HepG2 (cell line): ENCODE results near the gene DNAJB2. TPM values are rescaled to one million over a fixed set of nuclear protein-coding genes. Genes with fewer than 3 reads are reported as not detected.

Experiments used
- ATAC-seq: fragments of 200-7000 bp; cut with Tn5 transposase; 3 replicates; pipeline ENCODE4 v1.9.1; 2020; ENCODE audit warnings: mild to moderate bottlenecking, moderate library complexity
- BruUV-seq: library from RNA; stranded (reverse); fragments of 400-500 nt; replicated peaks from 2 replicates; lab custom pipeline; 2021; lab: Mats Ljungman, UMichigan
- CTCF ChIA-PET: fragments of 300-600 bp; formaldehyde crosslinking; extraction: SDS; loops from one replicate; lab custom pipeline; 2021; ENCODE audit warnings: low total read pairs, inconsistent platforms, low intra/inter-chr PET ratio; lab: Yijun Ruan, JAX
- POLR2A ChIA-PET: fragments of 350-600 bp; sonication (Branson Sonifier 250); formaldehyde crosslinking; loops from one replicate; lab custom pipeline; 2020; ENCODE audit warnings: antibody characterized with exemption, inconsistent platforms; lab: Yijun Ruan, JAX
- DNase-seq: peaks from one replicate; pipeline ENCODE4 v3.0.0-alpha.2; 2015; ENCODE audit warnings: low spot score
- FAIRE-seq: peaks from 3 replicates; lab custom pipeline; 2011; peaks lifted over from hg19 to GRCh38; lab: Jason Lieb, UNC
- H2AFZ ChIP-seq: one replicate; pipeline ENCODE4 v1.6.1; 2011; ENCODE audit warnings: low read length, inconsistent platforms
- H3K27ac ChIP-seq: fragments of 300-600 bp; 3 replicates; pipeline ENCODE4 v1.8.0; 2011; ENCODE audit warnings: mixed run types, mild to moderate bottlenecking, mixed read lengths, low read length, inconsistent platforms; ENCODE audit not compliant: insufficient read depth; ENCODE audit errors: extremely low read length
- H3K27me3 ChIP-seq, 2 experiments: fragments of 200-600 bp in 1 of 2; 2 replicates in 1 of 2; 3 replicates in 1 of 2; pipeline versions ENCODE4 v1.6.0 to v1.8.0; 2011; ENCODE audit warnings: low read length in 2 of 2, mild to moderate bottlenecking in 2 of 2, moderate library complexity in 2 of 2, inconsistent platforms in 1 of 2; ENCODE audit not compliant: insufficient read depth in 2 of 2, control insufficient read depth in 1 of 2
- H3K36me3 ChIP-seq, 2 experiments: fragments of 200-600 bp in 1 of 2; replicated peaks in 1 of 2; 2 replicates in 1 of 2; 3 replicates in 1 of 2; pipeline versions ENCODE4 v1.5.1 to v1.8.0; 2011; ENCODE audit warnings: low read length in 2 of 2, inconsistent platforms in 1 of 2; ENCODE audit not compliant: insufficient read depth in 2 of 2, control insufficient read depth in 1 of 2
- H3K4me1 ChIP-seq: 2 replicates; pipeline ENCODE4 v1.5.1; 2012; ENCODE audit warnings: low read length, inconsistent platforms; ENCODE audit not compliant: insufficient read depth
- H3K4me2 ChIP-seq: 2 replicates; pipeline ENCODE4 v1.6.0; 2011; ENCODE audit warnings: low read depth, low read length, inconsistent platforms
- H3K4me3 ChIP-seq, 3 experiments: fragments of 200-600 bp in 1 of 3; sonication (generic), shearing (Covaris generic) in 1 of 3; replicated peaks in 1 of 3; 2 replicates each; pipeline ENCODE4 v1.5.1; 2011 to 2016; ENCODE audit warnings: low read length in 3 of 3, inconsistent platforms in 2 of 3, low read depth in 2 of 3, mild to moderate bottlenecking in 2 of 3, control low read depth in 1 of 3, mixed read lengths in 1 of 3; ENCODE audit not compliant: insufficient read depth in 1 of 3
- H3K79me2 ChIP-seq: one replicate; pipeline ENCODE4 v1.6.1; 2011; ENCODE audit warnings: low read length, inconsistent platforms; ENCODE audit not compliant: insufficient read depth
- H3K9ac ChIP-seq: 2 replicates; pipeline ENCODE4 v1.6.0; 2011; ENCODE audit warnings: mild to moderate bottlenecking, low read depth, low read length, inconsistent platforms; ENCODE audit not compliant: insufficient read depth
- H3K9me3 ChIP-seq: 2 replicates; pipeline ENCODE4 v1.5.1; 2012; ENCODE audit warnings: mild to moderate bottlenecking, low read length
- H4K20me1 ChIP-seq: 2 replicates; pipeline ENCODE4 v1.6.0; 2011; ENCODE audit warnings: inconsistent platforms, mild to moderate bottlenecking, low read length, moderate library complexity; ENCODE audit not compliant: insufficient read depth
- ATM ChIP-seq: fragments of 450-650 bp; IDR thresholded peaks from 2 replicates; pipeline ENCODE4 v1.7.1; 2017; ENCODE audit warnings: mild to moderate bottlenecking, borderline replicate concordance
- CREM ChIP-seq, 2 experiments: sonication (generic) in 1 of 2; formaldehyde crosslinking in 1 of 2; IDR thresholded peaks; 2 replicates each; pipeline versions ENCODE4 v1.4.0 to v1.6.1; 2016 to 2020; ENCODE audit warnings: antibody characterized with exemption in 1 of 2, mild to moderate bottlenecking in 1 of 2, missing genetic modification reagents in 1 of 2
- GZF1 ChIP-seq: sonication (generic); formaldehyde crosslinking; IDR thresholded peaks from 2 replicates; pipeline ENCODE4 v1.5.1; 2020; ENCODE audit warnings: mild to moderate bottlenecking, missing genetic modification reagents
- HNF4A ChIP-seq: sonication (generic); formaldehyde crosslinking; IDR thresholded peaks from 2 replicates; pipeline ENCODE4 v1.4.0; 2020; ENCODE audit warnings: missing genetic modification reagents
- KLF6 ChIP-seq: IDR thresholded peaks from 2 replicates; pipeline ENCODE4 v1.8.0; 2016; ENCODE audit warnings: missing biosample characterization, missing genetic modification reagents
- LBX2 ChIP-seq: sonication (generic); formaldehyde crosslinking; IDR thresholded peaks from 2 replicates; pipeline ENCODE4 v1.5.0; 2020; ENCODE audit warnings: missing genetic modification reagents, mild to moderate bottlenecking, borderline replicate concordance
- SKI ChIP-seq: fragments of 450-650 bp; IDR thresholded peaks from one replicate; pipeline ENCODE4 v1.6.1; 2018; ENCODE audit warnings: mild to moderate bottlenecking; ENCODE audit not compliant: partially characterized antibody
- SMAD9 ChIP-seq: sonication (generic); formaldehyde crosslinking; IDR thresholded peaks from 2 replicates; pipeline ENCODE4 v1.5.1; 2020; ENCODE audit warnings: mild to moderate bottlenecking, missing genetic modification reagents
- ZFP62 ChIP-seq: sonication (generic); formaldehyde crosslinking; IDR thresholded peaks from 2 replicates; pipeline ENCODE4 v1.4.0; 2020; ENCODE audit warnings: missing genetic modification reagents
- ZNF121 ChIP-seq: sonication (generic); formaldehyde crosslinking; IDR thresholded peaks from 2 replicates; pipeline ENCODE4 v1.5.0; 2020; ENCODE audit warnings: mild to moderate bottlenecking, missing genetic modification reagents
- ZNF234 ChIP-seq: sonication (generic); formaldehyde crosslinking; conservative IDR thresholded peaks from 2 replicates; pipeline ENCODE4 v1.5.1; 2020; ENCODE audit warnings: mild to moderate bottlenecking, missing genetic modification reagents
- ZNF235 ChIP-seq: sonication (generic); formaldehyde crosslinking; IDR thresholded peaks from 2 replicates; pipeline ENCODE4 v1.8.1; 2023; ENCODE audit warnings: mild to moderate bottlenecking, missing genetic modification reagents, borderline replicate concordance
- ZNF256 ChIP-seq: sonication (generic); formaldehyde crosslinking; conservative IDR thresholded peaks from 2 replicates; pipeline ENCODE4 v1.4.0; 2020; ENCODE audit warnings: missing genetic modification reagents
- ZNF343 ChIP-seq: sonication (generic); formaldehyde crosslinking; IDR thresholded peaks from 2 replicates; pipeline ENCODE4 v1.4.0; 2020; ENCODE audit warnings: mild to moderate bottlenecking, missing genetic modification reagents
- ZNF431 ChIP-seq: sonication (generic); formaldehyde crosslinking; IDR thresholded peaks from 2 replicates; pipeline ENCODE4 v1.9.0; 2022; ENCODE audit warnings: missing genetic modification reagents, low read depth, mild to moderate bottlenecking, borderline replicate concordance
- ZNF556 ChIP-seq: sonication (generic); formaldehyde crosslinking; IDR thresholded peaks from 2 replicates; pipeline ENCODE4 v1.4.0; 2020; ENCODE audit warnings: mild to moderate bottlenecking, missing genetic modification reagents, borderline replicate concordance
- ZNF589 ChIP-seq: sonication (generic); formaldehyde crosslinking; conservative IDR thresholded peaks from 2 replicates; pipeline ENCODE4 v1.8.0; 2022; ENCODE audit warnings: mild to moderate bottlenecking, moderate library complexity, missing genetic modification reagents
- ZNF839 ChIP-seq: sonication (generic); formaldehyde crosslinking; IDR thresholded peaks from 2 replicates; pipeline ENCODE4 v1.4.0; 2020; ENCODE audit warnings: missing genetic modification reagents, mild to moderate bottlenecking, borderline replicate concordance
- WGBS: methylation state at CpG from one replicate; pipeline ENCODE4 v1.1.6; 2017; ENCODE audit warnings: low lambda C conversion rate; 5-methylcytosine and 5-hydroxymethylcytosine counted together
- in situ Hi-C: cut with HindIII; loops from 2 replicates; pipeline ENCODE4 v1.10.0; 2017; ENCODE audit warnings: low pct_unique_long_range_greater_than_20kb; ENCODE audit not compliant: extremely low pct_ligation_motif_present
- intact Hi-C: fragments of 100-400 bp; cut with micrococcal nuclease; formaldehyde crosslinking; loops from one replicate; pipeline ENCODE4 v1.10.0; 2022; ENCODE audit not compliant: unreplicated experiment
- polyA plus RNA-seq, 8 experiments: library from polyadenylated mRNA; depleted of rRNA in 3 of 8; stranded (reverse) in 7 of 8; unstranded in 1 of 8; fragments of >200 nt; fragmentation: Illumina TruSeq in 4 of 8; extraction: Trizol in 4 of 8; gene quantifications; 2 replicates each; pipeline versions ENCODE4 v1.2.1 to v1.2.3, GENCODE V29; 2011 to 2016; ENCODE audit warnings: low read depth in 4 of 8, missing spikeins in 1 of 8, mixed read lengths in 1 of 8; ENCODE audit not compliant: insufficient read depth in 1 of 8
- total RNA-seq, 5 experiments: library from RNA; depleted of rRNA; stranded (reverse); fragments of >200 nt; fragmentation: Illumina TruSeq; extraction: Trizol; gene quantifications; 2 replicates each; pipeline ENCODE4 v1.2.3, GENCODE V29; 2016; ENCODE audit warnings: low read depth in 1 of 5
- TF ChIP-seq, protein P1 (sequence below): sonication (generic); formaldehyde crosslinking; IDR thresholded peaks from 2 replicates; pipeline ENCODE4 v1.8.1; 2023; ENCODE audit warnings: mild to moderate bottlenecking, moderate library complexity, missing genetic modification reagents

Gene DNAJB2
- total and polyA plus RNA-seq, 2 of the 13 experiments (the other 11 are each of a cell fraction or from before 2014, with no cell fraction given), result 21.3 to 31.1 TPM

- Histone ChIP-seq H3K27ac (no peak overlapping the region), H3K36me3 (no peaks in the 10 kb centered on the region), H3K27me3 (peaks cover 3 to 36% of the 10 kb centered on the region in 2 experiments; a peak in 4 of 5 replicates), H3K79me2 (no peaks in the 10 kb centered on the region), H3K4me1 (no peaks in the 10 kb centered on the region)
- FAIRE-seq, result no peak
- CTCF ChIA-PET, result no interaction called here
- WGBS, result 49% methylated on average over 2 of the region's 2 CpGs
- DNase-seq, result no peak
- no peak for TF ChIP-seq SMAD9
- TF ChIP-seq ZNF556, result no peak
- no peak for TF ChIP-seq ZNF256 (CRISPR knock-in tag)
- no peak for TF ChIP-seq ZNF343 (CRISPR knock-in tag)
- TF ChIP-seq ZNF121 (CRISPR knock-in tag), result no peak
- TF ChIP-seq GZF1 (CRISPR knock-in tag), result no peak
- TF ChIP-seq ZNF235 (CRISPR knock-in tag), result no peak
- TF ChIP-seq ZNF839, result no peak
- TF ChIP-seq ZNF234 (CRISPR knock-in tag), result no peak
- no peak for TF ChIP-seq SKI
- TF ChIP-seq, protein P1, sequence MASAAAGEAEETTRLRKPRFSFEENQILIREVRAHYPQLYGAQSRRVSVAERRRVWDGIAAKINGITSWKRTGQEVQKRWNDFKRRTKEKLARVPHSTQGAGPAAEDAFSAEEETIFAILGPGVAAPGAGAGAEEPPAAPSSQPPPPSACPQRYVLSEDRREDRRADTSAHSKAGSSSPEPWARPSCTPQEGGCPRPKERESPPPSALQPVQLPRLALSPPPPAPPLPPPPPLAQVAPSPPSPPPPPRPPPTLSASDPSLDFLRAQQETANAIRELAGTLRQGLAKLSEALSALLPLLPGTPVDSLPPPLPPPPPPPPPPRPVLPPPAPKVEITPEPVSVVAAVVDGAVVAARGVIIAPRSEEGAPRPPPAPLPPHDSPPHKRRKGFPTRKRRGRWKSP, result no peak
- no peak for TF ChIP-seq ATM
- no peak for TF ChIP-seq ZNF589 (CRISPR knock-in tag)
- no peak for TF ChIP-seq ZFP62 (CRISPR knock-in tag)
- TF ChIP-seq ZNF431 (CRISPR knock-in tag), result no peak
- no peak for TF ChIP-seq HNF4A
- no peak for TF ChIP-seq LBX2 (CRISPR knock-in tag)
- TF ChIP-seq CREM (IDR thresholded peaks at IDR 0.05), result no peak
- TF ChIP-seq CREM (CRISPR knock-in tag; IDR thresholded peaks at IDR 0.05), result no peak
- no peak for TF ChIP-seq KLF6
- TF ChIP-seq, all 625 proteins: peak for 0
- intact Hi-C loops, result no loop called here
- Histone ChIP-seq H3K4me3 (no peak overlapping the region), H4K20me1 (peaks cover 8% of the 10 kb centered on the region; the same call in 1 of the 2 replicates), H3K9me3 (no peaks in the 10 kb centered on the region), H3K9ac (no peak overlapping the region), H3K4me2 (no peak overlapping the region), H2AFZ (no peak overlapping the region)
- POLR2A ChIA-PET, result no interaction called here
- no TSS peak for BruUV-seq
- no peak for ATAC-seq
- in situ Hi-C loops, result no loop called here
These were observed 54.9 kb downstream of the DNAJB2 start for GRCh38 chr2:219334076-219334475.
